Sigmoid colon (tissue), 4 donors: Measurements from ENCODE around the gene BRD3.

ENCODE experiments used
- POLR2A ChIP-seq, 2 donors: fragments of 450-650 bp; IDR thresholded peaks; one replicate each; pipeline ENCODE4 v1.6.1; 2016; ENCODE audit warnings: antibody characterized with exemption in 2 of 2, mild to moderate bottlenecking in 2 of 2, moderate library complexity in 2 of 2
- POLR2AphosphoS5 ChIP-seq, 4 donors: sonication (generic); formaldehyde crosslinking; IDR thresholded peaks; one replicate each; pipeline ENCODE4 v1.6.1; 2017; ENCODE audit warnings: antibody characterized with exemption in 4 of 4
- TF ChIP-seq, protein P1 (sequence below), 4 experiments: fragments of 450-650 bp in 3 of 4; fragments of 200-600 bp in 1 of 4; IDR thresholded peaks; one replicate each; pipeline ENCODE4 v1.5.1; 2016 to 2019; ENCODE audit warnings: antibody characterized with exemption in 4 of 4, mild to moderate bottlenecking in 3 of 4, moderate library complexity in 2 of 4

DNA sequence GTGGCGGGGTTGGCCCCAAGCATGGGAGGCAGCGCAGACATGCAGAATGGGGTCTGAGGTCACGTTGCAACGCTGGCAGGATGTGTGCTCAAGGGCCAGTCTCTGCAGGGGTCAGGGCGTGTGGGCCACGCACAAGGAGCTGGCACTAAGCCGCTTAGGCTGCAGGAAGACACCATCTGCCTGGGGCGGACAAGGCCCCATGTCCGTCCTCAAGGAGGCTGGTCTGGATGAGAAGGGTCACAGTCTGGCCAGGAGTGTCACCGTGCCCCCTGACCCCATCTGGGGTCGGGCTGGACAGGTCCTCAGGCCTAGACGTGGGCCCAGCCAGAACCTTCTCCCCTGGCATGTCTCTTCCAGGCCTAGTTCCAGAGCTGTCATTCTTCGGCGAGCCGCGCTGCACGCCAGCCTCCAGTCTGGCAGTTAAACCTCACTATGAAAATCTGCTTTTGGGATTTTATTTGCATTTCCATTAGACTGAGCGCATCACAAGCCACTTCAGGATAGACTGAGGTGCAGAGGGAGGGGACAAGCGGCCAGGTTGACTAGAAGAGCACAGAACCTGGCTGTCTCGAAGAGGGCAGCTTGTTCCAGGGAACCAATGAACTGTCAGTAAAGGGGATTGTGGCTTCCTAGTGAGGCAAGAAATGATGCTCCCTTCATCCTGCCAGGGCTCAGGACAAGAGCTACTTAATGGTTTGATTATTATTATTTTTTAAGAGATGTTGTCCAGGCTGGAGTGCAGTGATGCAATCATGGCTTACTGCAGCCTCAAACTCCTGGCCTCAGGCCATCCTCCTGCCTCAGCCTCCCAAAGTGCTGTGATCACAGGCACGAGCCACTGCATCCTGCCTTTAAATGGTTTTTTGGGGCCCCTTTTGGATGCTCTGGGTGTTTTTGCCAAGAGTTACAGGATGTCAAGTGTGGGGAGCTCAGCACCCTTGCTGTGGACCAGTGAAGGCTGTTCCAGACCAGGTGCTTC is 38.3 kb downstream of the BRD3 start:
- TF ChIP-seq, protein P1, sequence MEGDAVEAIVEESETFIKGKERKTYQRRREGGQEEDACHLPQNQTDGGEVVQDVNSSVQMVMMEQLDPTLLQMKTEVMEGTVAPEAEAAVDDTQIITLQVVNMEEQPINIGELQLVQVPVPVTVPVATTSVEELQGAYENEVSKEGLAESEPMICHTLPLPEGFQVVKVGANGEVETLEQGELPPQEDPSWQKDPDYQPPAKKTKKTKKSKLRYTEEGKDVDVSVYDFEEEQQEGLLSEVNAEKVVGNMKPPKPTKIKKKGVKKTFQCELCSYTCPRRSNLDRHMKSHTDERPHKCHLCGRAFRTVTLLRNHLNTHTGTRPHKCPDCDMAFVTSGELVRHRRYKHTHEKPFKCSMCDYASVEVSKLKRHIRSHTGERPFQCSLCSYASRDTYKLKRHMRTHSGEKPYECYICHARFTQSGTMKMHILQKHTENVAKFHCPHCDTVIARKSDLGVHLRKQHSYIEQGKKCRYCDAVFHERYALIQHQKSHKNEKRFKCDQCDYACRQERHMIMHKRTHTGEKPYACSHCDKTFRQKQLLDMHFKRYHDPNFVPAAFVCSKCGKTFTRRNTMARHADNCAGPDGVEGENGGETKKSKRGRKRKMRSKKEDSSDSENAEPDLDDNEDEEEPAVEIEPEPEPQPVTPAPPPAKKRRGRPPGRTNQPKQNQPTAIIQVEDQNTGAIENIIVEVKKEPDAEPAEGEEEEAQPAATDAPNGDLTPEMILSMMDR (IDR thresholded peaks at IDR 0.05) = no peak
- TF ChIP-seq POLR2AphosphoS5 (IDR thresholded peaks at IDR 0.05) = no peak
- no peak for TF ChIP-seq POLR2A (IDR thresholded peaks at IDR 0.05)
